WTC11 (cell line): ENCODE measurements around the gene PTPN7. TPM values are rescaled to one million over a fixed set of nuclear protein-coding genes. Genes with fewer than 3 reads are reported as not detected.

Experiments
- ATAC-seq: fragments of 200-7000 bp; cut with Tn5 transposase; 2 replicates; pipeline ENCODE4 v1.10.0; 2021; ENCODE audit warnings: mild to moderate bottlenecking, moderate library complexity
- CTCF ChIA-PET: fragments of 300-600 bp; sonication (Branson Sonifier 250); formaldehyde crosslinking; loops from one replicate; lab custom pipeline; 2021; ENCODE audit warnings: antibody characterized with exemption; lab: Charles Lee
- POLR2A ChIA-PET: fragments of 350-600 bp; sonication (Branson Sonifier 250); formaldehyde crosslinking; loops from one replicate; lab custom pipeline; 2021; ENCODE audit warnings: antibody characterized with exemption; lab: Charles Lee
- DNase-seq: peaks from one replicate; pipeline ENCODE4 v3.0.0; 2021; ENCODE audit warnings: low spot score
- H3K27ac Mint-ChIP-seq: 2 replicates; pipeline ENCODE4 v1.8.0; 2021; ENCODE audit warnings: mixed read lengths
- H3K27me3 Mint-ChIP-seq: 2 replicates; pipeline ENCODE4 v1.8.0; 2021; ENCODE audit warnings: low read depth, mild to moderate bottlenecking, moderate library complexity, mixed read lengths
- H3K36me3 Mint-ChIP-seq: 2 replicates; pipeline ENCODE4 v1.8.0; 2021; ENCODE audit warnings: mixed read lengths
- H3K4me1 Mint-ChIP-seq: 2 replicates; pipeline ENCODE4 v1.8.0; 2022; ENCODE audit warnings: mixed read lengths
- H3K4me3 Mint-ChIP-seq: 2 replicates; pipeline ENCODE4 v1.8.0; 2021; ENCODE audit warnings: mild to moderate bottlenecking, moderate library complexity, mixed read lengths
- H3K9me3 Mint-ChIP-seq: 2 replicates; pipeline ENCODE4 v1.8.0; 2021; ENCODE audit warnings: mixed read lengths
- AR ChIP-seq: fragments of 250-450 bp; sonication (Bioruptor Pico); IDR thresholded peaks from 2 replicates; pipeline ENCODE4 v1.9.0; 2021; ENCODE audit warnings: mild to moderate bottlenecking
- ATF6 ChIP-seq: sonication (generic); formaldehyde crosslinking; IDR thresholded peaks from 2 replicates; pipeline ENCODE4 v1.8.1; 2023; ENCODE audit warnings: mild to moderate bottlenecking, missing genetic modification reagents
- CBFB ChIP-seq: sonication (generic); formaldehyde crosslinking; IDR thresholded peaks from 2 replicates; pipeline ENCODE4 v1.8.1; 2022; ENCODE audit warnings: mild to moderate bottlenecking, low read depth, missing genetic modification reagents
- CDX4 ChIP-seq: fragments of 250-450 bp; sonication (Bioruptor Pico); IDR thresholded peaks from 2 replicates; pipeline ENCODE4 v1.9.0; 2021; ENCODE audit warnings: moderate library complexity, mild to moderate bottlenecking, inconsistent platforms, borderline replicate concordance
- CTCF ChIP-seq: fragments of 200-600 bp; IDR thresholded peaks from 2 replicates; pipeline ENCODE4 v1.8.0; 2022; ENCODE audit warnings: antibody characterized with exemption
- EMX1 ChIP-seq: fragments of 250-450 bp; sonication (Bioruptor Pico); IDR thresholded peaks from 2 replicates; pipeline ENCODE4 v1.8.0; 2021; ENCODE audit warnings: mild to moderate bottlenecking
- FOXK1 ChIP-seq: sonication (generic); formaldehyde crosslinking; IDR thresholded peaks from 2 replicates; pipeline ENCODE4 v1.8.0; 2022; ENCODE audit warnings: mild to moderate bottlenecking, moderate library complexity, missing genetic modification reagents
- GRHL2 ChIP-seq: fragments of 250-450 bp; sonication (Bioruptor Pico); IDR thresholded peaks from 2 replicates; pipeline ENCODE4 v1.8.0; 2022; ENCODE audit warnings: mild to moderate bottlenecking, moderate library complexity; ENCODE audit not compliant: insufficient replicate concordance, severe bottlenecking
- GTF2I ChIP-seq: fragments of 250-450 bp; sonication (Bioruptor Pico); conservative IDR thresholded peaks from 2 replicates; pipeline ENCODE4 v1.4.0; 2021; ENCODE audit warnings: mild to moderate bottlenecking
- NFYB ChIP-seq: sonication (generic); formaldehyde crosslinking; conservative IDR thresholded peaks from 2 replicates; pipeline ENCODE4 v1.8.0; 2022; ENCODE audit warnings: low read depth, missing genetic modification reagents
- NR1H2 ChIP-seq: sonication (generic); formaldehyde crosslinking; IDR thresholded peaks from 2 replicates; pipeline ENCODE4 v1.9.0; 2021; ENCODE audit warnings: mild to moderate bottlenecking, moderate library complexity, missing genetic modification reagents
- NR2C2 ChIP-seq: sonication (generic); formaldehyde crosslinking; IDR thresholded peaks from 2 replicates; pipeline ENCODE4 v1.8.0; 2022; ENCODE audit warnings: mild to moderate bottlenecking, missing genetic modification reagents
- PREB ChIP-seq: sonication (generic); formaldehyde crosslinking; IDR thresholded peaks from 2 replicates; pipeline ENCODE4 v1.8.1; 2022; ENCODE audit warnings: mild to moderate bottlenecking, missing genetic modification reagents, moderate library complexity, borderline replicate concordance
- RELA ChIP-seq: sonication (generic); formaldehyde crosslinking; IDR thresholded peaks from 2 replicates; pipeline ENCODE4 v1.8.1; 2022; ENCODE audit warnings: missing genetic modification reagents, mild to moderate bottlenecking, borderline replicate concordance
- SP1 ChIP-seq: sonication (generic); formaldehyde crosslinking; conservative IDR thresholded peaks from 2 replicates; pipeline ENCODE4 v1.8.1; 2022; ENCODE audit warnings: missing genetic modification reagents
- TEAD1 ChIP-seq: sonication (generic); formaldehyde crosslinking; IDR thresholded peaks from 2 replicates; pipeline ENCODE4 v1.8.0; 2022; ENCODE audit warnings: mild to moderate bottlenecking, missing genetic modification reagents
- TEAD4 ChIP-seq: sonication (generic); formaldehyde crosslinking; IDR thresholded peaks from 2 replicates; pipeline ENCODE4 v1.8.0; 2022; ENCODE audit warnings: mild to moderate bottlenecking, missing genetic modification reagents
- ZNF532 ChIP-seq: fragments of 250-450 bp; sonication (Bioruptor Pico); IDR thresholded peaks from 2 replicates; pipeline ENCODE4 v1.9.0; 2021; ENCODE audit warnings: mild to moderate bottlenecking, borderline replicate concordance
- total RNA-seq: library from RNA; stranded (reverse); gene quantifications from 3 replicates; pipeline ENCODE4 v1.2.3, GENCODE V29; 2021
- TF ChIP-seq, protein P1 (sequence below): sonication (generic); formaldehyde crosslinking; IDR thresholded peaks from 2 replicates; pipeline ENCODE4 v1.8.1; 2022; ENCODE audit warnings: missing genetic modification reagents, borderline replicate concordance

The PTPN7 gene
- total RNA-seq, 1 experiment from 2014 or later: 0.98 TPM

- DNase-seq (peak; percentile 62), ATAC-seq (peak; percentile 77)
- TF ChIP-seq SP1 (CRISPR knock-in tag) (0 out of 2 replicates have a peak, but pooled peaks have one; percentile 1), TEAD1 (CRISPR knock-in tag) (no peak), GTF2I (CRISPR knock-in tag) (no peak), PREB (CRISPR knock-in tag) (no peak), CBFB (CRISPR knock-in tag) (no peak), FOXK1 (CRISPR knock-in tag) (no peak), EMX1 (CRISPR knock-in tag) (no peak), TEAD4 (CRISPR knock-in tag) (no peak), RELA (CRISPR knock-in tag) (no peak), CDX4 (CRISPR knock-in tag) (no peak), ZNF532 (CRISPR knock-in tag) (no peak), GRHL2 (CRISPR knock-in tag) (no peak), CTCF (peak; percentile 75), NR2C2 (CRISPR knock-in tag) (no peak), NR1H2 (CRISPR knock-in tag) (no peak)
- no peak overlapping the region for H3K4me3 Mint-ChIP-seq
- CTCF ChIA-PET: interaction anchor here (0.6 to 6.5 kb wide), 44 partner anchors 8 to 604 kb away, joined by 3 to 76 read pairs (median 4); partner anchors contain the start of genes ARL8A, ELF3, GPR37L1 and LMOD1
- POLR2A ChIA-PET: interaction anchor here (0.8 kb wide), 1 partner anchor 120 kb away, joined by 3 read pairs; no protein-coding TSS in a partner anchor
- H3K36me3 Mint-ChIP-seq: peaks cover 6% of the 10 kb centered on the region
- H3K9me3 Mint-ChIP-seq: no peaks in the 10 kb centered on the region
- H3K27ac Mint-ChIP-seq: peak overlapping the region; percentile 60; the same call in 1 of the 2 replicates
- peaks cover 23% of the 10 kb centered on the region for H3K4me1 Mint-ChIP-seq
- no peaks in the 10 kb centered on the region for H3K27me3 Mint-ChIP-seq
Measured at GRCh38 chr1:202135221-202135721, 25.1 kb downstream of the PTPN7 start.

GRCh38 chr1:202134645-202135172 is 25.7 kb downstream of the PTPN7 start:
- POLR2A ChIA-PET: interaction anchor here (0.8 kb wide), 1 partner anchor 119 kb away, joined by 3 read pairs; no protein-coding TSS in a partner anchor
- CTCF ChIA-PET: interaction anchor here (0.8 to 6.5 kb wide), 34 partner anchors 8 to 604 kb away, joined by 3 to 76 read pairs (median 4); partner anchors contain the start of genes ELF3, GPR37L1, LMOD1 and PTPN7

More at GRCh38 chr1:202134645-202135172, 25.7 kb downstream of the PTPN7 start:
- H3K9me3 Mint-ChIP-seq: no peaks in the 10 kb centered on the region
- peaks cover 23% of the 10 kb centered on the region for H3K4me1 Mint-ChIP-seq
- ATAC-seq: no peak
- no peak overlapping the region for H3K4me3 Mint-ChIP-seq
- H3K36me3 Mint-ChIP-seq: peaks cover 6% of the 10 kb centered on the region
- DNase-seq: no peak
- TF ChIP-seq ATF6 (no peak), AR (CRISPR knock-in tag) (no peak), SP1 (CRISPR knock-in tag) (0 out of 2 replicates have a peak, but pooled peaks have one; percentile 20), NFYB (CRISPR knock-in tag) (no peak)
- TF ChIP-seq, protein P1, sequence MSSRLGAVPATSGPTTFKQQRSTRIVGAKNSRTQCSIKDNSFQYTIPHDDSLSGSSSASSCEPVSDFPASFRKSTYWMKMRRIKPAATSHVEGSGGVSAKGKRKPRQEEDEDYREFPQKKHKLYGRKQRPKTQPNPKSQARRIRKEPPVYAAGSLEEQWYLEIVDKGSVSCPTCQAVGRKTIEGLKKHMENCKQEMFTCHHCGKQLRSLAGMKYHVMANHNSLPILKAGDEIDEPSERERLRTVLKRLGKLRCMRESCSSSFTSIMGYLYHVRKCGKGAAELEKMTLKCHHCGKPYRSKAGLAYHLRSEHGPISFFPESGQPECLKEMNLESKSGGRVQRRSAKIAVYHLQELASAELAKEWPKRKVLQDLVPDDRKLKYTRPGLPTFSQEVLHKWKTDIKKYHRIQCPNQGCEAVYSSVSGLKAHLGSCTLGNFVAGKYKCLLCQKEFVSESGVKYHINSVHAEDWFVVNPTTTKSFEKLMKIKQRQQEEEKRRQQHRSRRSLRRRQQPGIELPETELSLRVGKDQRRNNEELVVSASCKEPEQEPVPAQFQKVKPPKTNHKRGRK (CRISPR knock-in tag): no peak
- H3K27me3 Mint-ChIP-seq: no peaks in the 10 kb centered on the region
- H3K27ac Mint-ChIP-seq: peak overlapping the region; percentile 32; the same call in 1 of the 2 replicates
